ENCODE results near the gene EIF4G3. TPM values are rescaled to one million over a fixed set of nuclear protein-coding genes. Genes with fewer than 3 reads are reported as not detected.

Gene EIF4G3
- total and polyA plus RNA-seq, 10 of the 15 experiments (the other 5 are each of a cell fraction or from before 2014, with no cell fraction given): 7.4 to 45.1 (median 29.1) TPM

DNA sequence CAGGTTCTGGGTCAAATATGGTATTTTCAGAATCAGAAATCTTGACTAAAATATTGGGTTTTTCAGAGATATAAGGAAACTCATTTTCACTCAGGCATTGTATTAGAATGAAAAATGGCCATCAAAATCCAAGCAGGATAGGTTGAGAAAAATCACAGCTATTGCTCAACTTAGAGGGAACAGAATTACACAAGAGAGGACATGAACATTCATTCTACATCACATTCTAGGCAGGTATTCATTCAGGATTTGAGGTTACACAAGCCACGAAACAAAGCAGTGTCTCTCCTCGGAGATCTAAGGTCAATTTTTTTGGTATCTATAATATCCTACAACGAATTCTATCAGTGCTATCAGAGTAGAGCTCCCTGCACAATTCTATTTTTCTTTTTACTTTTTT is 226.0 kb downstream of the EIF4G3 start (continued):
- TF ChIP-seq, protein P1, sequence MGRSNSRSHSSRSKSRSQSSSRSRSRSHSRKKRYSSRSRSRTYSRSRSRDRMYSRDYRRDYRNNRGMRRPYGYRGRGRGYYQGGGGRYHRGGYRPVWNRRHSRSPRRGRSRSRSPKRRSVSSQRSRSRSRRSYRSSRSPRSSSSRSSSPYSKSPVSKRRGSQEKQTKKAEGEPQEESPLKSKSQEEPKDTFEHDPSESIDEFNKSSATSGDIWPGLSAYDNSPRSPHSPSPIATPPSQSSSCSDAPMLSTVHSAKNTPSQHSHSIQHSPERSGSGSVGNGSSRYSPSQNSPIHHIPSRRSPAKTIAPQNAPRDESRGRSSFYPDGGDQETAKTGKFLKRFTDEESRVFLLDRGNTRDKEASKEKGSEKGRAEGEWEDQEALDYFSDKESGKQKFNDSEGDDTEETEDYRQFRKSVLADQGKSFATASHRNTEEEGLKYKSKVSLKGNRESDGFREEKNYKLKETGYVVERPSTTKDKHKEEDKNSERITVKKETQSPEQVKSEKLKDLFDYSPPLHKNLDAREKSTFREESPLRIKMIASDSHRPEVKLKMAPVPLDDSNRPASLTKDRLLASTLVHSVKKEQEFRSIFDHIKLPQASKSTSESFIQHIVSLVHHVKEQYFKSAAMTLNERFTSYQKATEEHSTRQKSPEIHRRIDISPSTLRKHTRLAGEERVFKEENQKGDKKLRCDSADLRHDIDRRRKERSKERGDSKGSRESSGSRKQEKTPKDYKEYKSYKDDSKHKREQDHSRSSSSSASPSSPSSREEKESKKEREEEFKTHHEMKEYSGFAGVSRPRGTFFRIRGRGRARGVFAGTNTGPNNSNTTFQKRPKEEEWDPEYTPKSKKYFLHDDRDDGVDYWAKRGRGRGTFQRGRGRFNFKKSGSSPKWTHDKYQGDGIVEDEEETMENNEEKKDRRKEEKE (IDR thresholded peaks at IDR 0.05): no peak
- TF ChIP-seq POLR2AphosphoS5 (IDR thresholded peaks at IDR 0.05; ENCODE audit: low read length) (no peak), FOXK2 (IDR thresholded peaks at IDR 0.05) (no peak)

DNA sequence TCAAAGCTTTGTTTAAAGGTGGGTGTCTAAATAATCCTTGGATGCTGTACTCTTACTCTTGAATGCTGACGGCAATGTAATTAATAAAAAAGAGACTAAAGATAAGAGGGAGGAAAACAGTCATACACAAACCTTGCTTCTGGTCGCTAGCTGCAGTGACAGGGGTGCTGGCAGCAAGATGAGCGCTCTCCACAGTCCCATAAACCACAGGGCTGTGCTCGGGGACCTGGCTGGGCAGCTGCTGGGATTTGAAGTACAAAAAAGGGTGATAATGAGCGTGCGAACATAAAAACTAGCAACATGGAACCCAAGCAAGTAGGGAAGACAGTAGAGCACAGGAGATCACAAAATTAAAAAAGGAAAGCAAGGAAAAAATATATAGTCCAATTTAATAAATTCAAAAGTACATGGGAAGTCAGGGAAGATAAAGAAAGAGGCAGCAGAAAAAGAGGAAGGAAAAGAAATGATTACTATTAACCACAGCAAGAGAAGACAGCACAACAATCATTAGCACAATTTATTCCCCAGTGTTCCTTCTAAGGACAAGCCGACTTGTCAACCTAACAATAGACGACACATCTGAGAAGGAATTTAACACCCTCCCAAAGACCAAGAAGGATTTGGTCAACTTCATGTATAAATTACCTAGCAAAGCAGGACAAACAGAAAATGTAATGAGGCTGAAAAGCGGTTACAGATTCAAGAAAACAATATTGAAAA is 226.7 kb downstream of the EIF4G3 start:
- Histone ChIP-seq H4K20me1 (ENCODE audit: control insufficient read depth, insufficient read depth) (no peaks in the 10 kb centered on the region), H3K9me3 (replicated peaks; ENCODE audit: control insufficient read depth, insufficient read depth, low read length) (no peaks in the 10 kb centered on the region), H3K79me2 (ENCODE audit: control insufficient read depth, insufficient read depth, low read length) (no peaks in the 10 kb centered on the region), H3K9ac (ENCODE audit: control insufficient read depth, insufficient read depth, low read length) (no peak overlapping the region), H3K36me3 (ENCODE audit: control insufficient read depth in 2 of 2, insufficient read depth in 2 of 2, low read length in 1 of 2) (peaks cover 0 to 7% of the 10 kb centered on the region in 2 experiments; a peak in 1 of 4 replicates), H2AFZ (ENCODE audit: control insufficient read depth, low read depth, low read length) (no peak overlapping the region), H3K4me3 (no peak overlapping the region), H3K4me1 (ENCODE audit: control insufficient read depth, insufficient read depth, low read length) (no peaks in the 10 kb centered on the region), H3K27ac (ENCODE audit: control insufficient read depth, insufficient read depth) (no peak overlapping the region), H3K4me2 (ENCODE audit: control insufficient read depth, insufficient read depth) (no peak overlapping the region), H3K27me3 (replicated peaks in 1 of 2; ENCODE audit: control insufficient read depth in 2 of 2, insufficient read depth in 2 of 2, low read length in 1 of 2) (no peaks in the 10 kb centered on the region)
- POLR2A ChIA-PET: interaction anchor here (0.8 kb wide), 1 partner anchor 214 kb away, joined by 3 read pairs; no protein-coding TSS in a partner anchor
- RAD21 ChIA-PET (ENCODE audit: unreplicated experiment): interaction anchor here (0.6 kb wide), 1 partner anchor 12 kb away, joined by 3 read pairs; no protein-coding TSS in a partner anchor
- SMC1A ChIA-PET (ENCODE audit: uncharacterized antibody, unreplicated experiment): interaction anchor here (0.6 kb wide), 1 partner anchor 456 kb away, joined by 3 read pairs; no protein-coding TSS in a partner anchor
- TF ChIP-seq SREBF1 (IDR thresholded peaks at IDR 0.05; ENCODE audit: low read length) (no peak), IRF4 (IDR thresholded peaks at IDR 0.05; ENCODE audit: low read depth, low read length) (no peak), JUND (IDR thresholded peaks at IDR 0.05; ENCODE audit: low read depth, low read length) (no peak)
- CTCF ChIA-PET: interaction anchor here (0.5 to 1.6 kb wide), 2 partner anchors 245 to 376 kb away, joined by 3 to 8 read pairs; no protein-coding TSS in a partner anchor
- no peak for DNase-seq (ENCODE audit: low read depth, low spot score)
- FAIRE-seq: no peak
- intact Hi-C loops (cut with micrococcal nuclease; ENCODE audit: unreplicated experiment) (no loop called here), in situ Hi-C loops (cut with MboI) (no loop called here)
- no peak for ATAC-seq
- BruUV-seq (replicated peaks): no TSS peak
- WGBS (ENCODE audit: insufficient coverage, insufficient replicate concordance, low lambda C conversion rate, missing lambda C conversion rate): over 99% methylated on average over 9 of the region's 9 CpGs

Data from GM12878 (cell line).